ENCODE measurements around the gene IL17B. TPM values are rescaled to one million over a fixed set of nuclear protein-coding genes. Genes with fewer than 3 reads are reported as not detected.

Gene IL17B
- total RNA-seq, 1 experiment from 2014 or later = not detected

- no peaks in the 10 kb centered on the region for H3K27me3 ChIP-seq (ENCODE audit: low read length)
- H3K9ac ChIP-seq (ENCODE audit: low read length) = no peak overlapping the region
- H3K9me2 ChIP-seq (replicated peaks; ENCODE audit: insufficient read depth, low read length) = no peaks in the 10 kb centered on the region
- H3K4me1 ChIP-seq (ENCODE audit: low read length) = peaks cover 6% of the 10 kb centered on the region
- H3K4me3 ChIP-seq (ENCODE audit: low read length) = no peak overlapping the region
- no peak overlapping the region for H2AFZ ChIP-seq (ENCODE audit: low read length)
- no peaks in the 10 kb centered on the region for H3K9me3 ChIP-seq (ENCODE audit: low read length)
- no peaks in the 10 kb centered on the region for H3K36me3 ChIP-seq (ENCODE audit: insufficient read depth, low read length)
- no peak overlapping the region for H3K27ac ChIP-seq (ENCODE audit: low read length)
- 0 out of 2 replicates have a peak, but pooled peaks cover 12% of the 10 kb centered on the region for H4K20me1 ChIP-seq (ENCODE audit: insufficient read depth, low read depth, low read length)
- no peak overlapping the region for H3K4me2 ChIP-seq (ENCODE audit: low read depth, low read length, poor library complexity, severe bottlenecking)
- H3K79me2 ChIP-seq (ENCODE audit: low read length) = no peaks in the 10 kb centered on the region
- DNase-seq = no peak
These were observed 6.2 kb downstream of the IL17B start for GRCh38 chr5:149372932-149373331.

GRCh38 chr5:149372076-149372795, 6.9 kb downstream of the IL17B start:
- H3K79me2 ChIP-seq (ENCODE audit: low read length) = no peaks in the 10 kb centered on the region
- H3K36me3 ChIP-seq (ENCODE audit: insufficient read depth, low read length) = no peaks in the 10 kb centered on the region
- H4K20me1 ChIP-seq (ENCODE audit: insufficient read depth, low read depth, low read length) = 0 out of 2 replicates have a peak, but pooled peaks cover 12% of the 10 kb centered on the region
- no peak overlapping the region for H3K27ac ChIP-seq (ENCODE audit: low read length)
- DNase-seq = no peak
- H3K27me3 ChIP-seq (ENCODE audit: low read length) = no peaks in the 10 kb centered on the region
- H3K4me2 ChIP-seq (ENCODE audit: low read depth, low read length, poor library complexity, severe bottlenecking) = no peak overlapping the region
- peaks cover 12% of the 10 kb centered on the region for H3K4me1 ChIP-seq (ENCODE audit: low read length)
- H2AFZ ChIP-seq (ENCODE audit: low read length) = no peak overlapping the region
- no peaks in the 10 kb centered on the region for H3K9me2 ChIP-seq (replicated peaks; ENCODE audit: insufficient read depth, low read length)
- H3K9ac ChIP-seq (ENCODE audit: low read length) = no peak overlapping the region
- H3K4me3 ChIP-seq (ENCODE audit: low read length) = no peak overlapping the region
- H3K9me3 ChIP-seq (ENCODE audit: low read length) = no peaks in the 10 kb centered on the region

- DNase-seq = peak; percentile 87
- H3K4me3 ChIP-seq (ENCODE audit: low read length) = no peak overlapping the region
- H3K36me3 ChIP-seq (ENCODE audit: insufficient read depth, low read length) = no peaks in the 10 kb centered on the region
- no peaks in the 10 kb centered on the region for H3K9me2 ChIP-seq (replicated peaks; ENCODE audit: insufficient read depth, low read length)
- no peaks in the 10 kb centered on the region for H3K79me2 ChIP-seq (ENCODE audit: low read length)
- H4K20me1 ChIP-seq (ENCODE audit: insufficient read depth, low read depth, low read length) = 0 out of 2 replicates have a peak, but pooled peaks cover 12% of the 10 kb centered on the region
- H3K9me3 ChIP-seq (ENCODE audit: low read length) = no peaks in the 10 kb centered on the region
- no peak overlapping the region for H3K9ac ChIP-seq (ENCODE audit: low read length)
- H3K27ac ChIP-seq (ENCODE audit: low read length) = no peak overlapping the region
- no peaks in the 10 kb centered on the region for H3K27me3 ChIP-seq (ENCODE audit: low read length)
- peaks cover 15% of the 10 kb centered on the region for H3K4me1 ChIP-seq (ENCODE audit: low read length)
- H2AFZ ChIP-seq (ENCODE audit: low read length) = no peak overlapping the region
- no peak overlapping the region for H3K4me2 ChIP-seq (ENCODE audit: low read depth, low read length, poor library complexity, severe bottlenecking)
These were observed 7.7 kb downstream of the IL17B start for GRCh38 chr5:149371296-149371962.

GRCh38 chr5:149370878-149371277, 8.2 kb downstream of the IL17B start:
- no peaks in the 10 kb centered on the region for H3K36me3 ChIP-seq (ENCODE audit: insufficient read depth, low read length)
- no peak overlapping the region for H2AFZ ChIP-seq (ENCODE audit: low read length)
- H3K4me2 ChIP-seq (ENCODE audit: low read depth, low read length, poor library complexity, severe bottlenecking) = no peak overlapping the region
- peaks cover 15% of the 10 kb centered on the region for H3K4me1 ChIP-seq (ENCODE audit: low read length)
- H3K27ac ChIP-seq (ENCODE audit: low read length) = no peak overlapping the region
- no peaks in the 10 kb centered on the region for H3K9me3 ChIP-seq (ENCODE audit: low read length)
- no peaks in the 10 kb centered on the region for H3K79me2 ChIP-seq (ENCODE audit: low read length)
- no peak overlapping the region for H3K9ac ChIP-seq (ENCODE audit: low read length)
- H3K27me3 ChIP-seq (ENCODE audit: low read length) = no peaks in the 10 kb centered on the region
- no peaks in the 10 kb centered on the region for H3K9me2 ChIP-seq (replicated peaks; ENCODE audit: insufficient read depth, low read length)
- no peak overlapping the region for H3K4me3 ChIP-seq (ENCODE audit: low read length)
- 0 out of 2 replicates have a peak, but pooled peaks cover 12% of the 10 kb centered on the region for H4K20me1 ChIP-seq (ENCODE audit: insufficient read depth, low read depth, low read length)
- no peak for DNase-seq

GRCh38 chr5:149367972-149368645, 11.0 kb downstream of the IL17B start:
- Histone ChIP-seq H3K9ac (ENCODE audit: low read length) (no peak overlapping the region; the same call in 1 of the 2 replicates), H3K27ac (ENCODE audit: low read length) (no peak overlapping the region), H3K4me3 (ENCODE audit: low read length) (no peak overlapping the region), H3K79me2 (ENCODE audit: low read length) (no peaks in the 10 kb centered on the region), H3K9me3 (ENCODE audit: low read length) (no peaks in the 10 kb centered on the region), H3K27me3 (ENCODE audit: low read length) (no peaks in the 10 kb centered on the region), H3K4me1 (ENCODE audit: low read length) (peaks cover 15% of the 10 kb centered on the region), H3K36me3 (ENCODE audit: insufficient read depth, low read length) (no peaks in the 10 kb centered on the region), H3K9me2 (replicated peaks; ENCODE audit: insufficient read depth, low read length) (no peaks in the 10 kb centered on the region), H2AFZ (ENCODE audit: low read length) (no peak overlapping the region), H4K20me1 (ENCODE audit: insufficient read depth, low read depth, low read length) (0 out of 2 replicates have a peak, but pooled peaks cover 12% of the 10 kb centered on the region), H3K4me2 (ENCODE audit: low read depth, low read length, poor library complexity, severe bottlenecking) (no peak overlapping the region)
- DNase-seq = no peak

- Histone ChIP-seq H2AFZ (ENCODE audit: low read length) (no peak overlapping the region), H3K4me1 (ENCODE audit: low read length) (peaks cover 15% of the 10 kb centered on the region), H3K27ac (ENCODE audit: low read length) (no peak overlapping the region), H4K20me1 (ENCODE audit: insufficient read depth, low read depth, low read length) (0 out of 2 replicates have a peak, but pooled peaks cover 12% of the 10 kb centered on the region), H3K9ac (ENCODE audit: low read length) (no peak overlapping the region; the same call in 1 of the 2 replicates), H3K36me3 (ENCODE audit: insufficient read depth, low read length) (no peaks in the 10 kb centered on the region), H3K79me2 (ENCODE audit: low read length) (no peaks in the 10 kb centered on the region), H3K4me3 (ENCODE audit: low read length) (no peak overlapping the region), H3K9me3 (ENCODE audit: low read length) (no peaks in the 10 kb centered on the region), H3K27me3 (ENCODE audit: low read length) (no peaks in the 10 kb centered on the region), H3K9me2 (replicated peaks; ENCODE audit: insufficient read depth, low read length) (no peaks in the 10 kb centered on the region), H3K4me2 (ENCODE audit: low read depth, low read length, poor library complexity, severe bottlenecking) (no peak overlapping the region)
- DNase-seq = peak; percentile 91
These were observed 11.7 kb downstream of the IL17B start for GRCh38 chr5:149367249-149367971.

- H3K27me3 ChIP-seq (ENCODE audit: low read length) = no peaks in the 10 kb centered on the region
- no peak for DNase-seq
- no peak overlapping the region for H3K27ac ChIP-seq (ENCODE audit: low read length)
- no peaks in the 10 kb centered on the region for H3K36me3 ChIP-seq (ENCODE audit: insufficient read depth, low read length)
- no peaks in the 10 kb centered on the region for H3K9me3 ChIP-seq (ENCODE audit: low read length)
- no peak overlapping the region for H3K4me2 ChIP-seq (ENCODE audit: low read depth, low read length, poor library complexity, severe bottlenecking)
- H4K20me1 ChIP-seq (ENCODE audit: insufficient read depth, low read depth, low read length) = 0 out of 2 replicates have a peak, but pooled peaks cover 12% of the 10 kb centered on the region
- no peak overlapping the region for H3K4me3 ChIP-seq (ENCODE audit: low read length)
- no peak overlapping the region for H3K9ac ChIP-seq (ENCODE audit: low read length)
- no peak overlapping the region for H2AFZ ChIP-seq (ENCODE audit: low read length)
- peaks cover 15% of the 10 kb centered on the region for H3K4me1 ChIP-seq (ENCODE audit: low read length)
- H3K9me2 ChIP-seq (replicated peaks; ENCODE audit: insufficient read depth, low read length) = no peaks in the 10 kb centered on the region
- no peaks in the 10 kb centered on the region for H3K79me2 ChIP-seq (ENCODE audit: low read length)
These were observed 12.8 kb downstream of the IL17B start for GRCh38 chr5:149366169-149366729.
